GM11168 (cell line): ENCODE data around the gene IER5L.

Experiments
- in situ Hi-C: fragments of 300-500 bp; cut with MboI; formaldehyde crosslinking; loops from one replicate; pipeline ENCODE4 v1.12.0; 2022; ENCODE audit warnings: low sequenced_read_pairs; ENCODE audit not compliant: unreplicated experiment

Gene IER5L

DNA sequence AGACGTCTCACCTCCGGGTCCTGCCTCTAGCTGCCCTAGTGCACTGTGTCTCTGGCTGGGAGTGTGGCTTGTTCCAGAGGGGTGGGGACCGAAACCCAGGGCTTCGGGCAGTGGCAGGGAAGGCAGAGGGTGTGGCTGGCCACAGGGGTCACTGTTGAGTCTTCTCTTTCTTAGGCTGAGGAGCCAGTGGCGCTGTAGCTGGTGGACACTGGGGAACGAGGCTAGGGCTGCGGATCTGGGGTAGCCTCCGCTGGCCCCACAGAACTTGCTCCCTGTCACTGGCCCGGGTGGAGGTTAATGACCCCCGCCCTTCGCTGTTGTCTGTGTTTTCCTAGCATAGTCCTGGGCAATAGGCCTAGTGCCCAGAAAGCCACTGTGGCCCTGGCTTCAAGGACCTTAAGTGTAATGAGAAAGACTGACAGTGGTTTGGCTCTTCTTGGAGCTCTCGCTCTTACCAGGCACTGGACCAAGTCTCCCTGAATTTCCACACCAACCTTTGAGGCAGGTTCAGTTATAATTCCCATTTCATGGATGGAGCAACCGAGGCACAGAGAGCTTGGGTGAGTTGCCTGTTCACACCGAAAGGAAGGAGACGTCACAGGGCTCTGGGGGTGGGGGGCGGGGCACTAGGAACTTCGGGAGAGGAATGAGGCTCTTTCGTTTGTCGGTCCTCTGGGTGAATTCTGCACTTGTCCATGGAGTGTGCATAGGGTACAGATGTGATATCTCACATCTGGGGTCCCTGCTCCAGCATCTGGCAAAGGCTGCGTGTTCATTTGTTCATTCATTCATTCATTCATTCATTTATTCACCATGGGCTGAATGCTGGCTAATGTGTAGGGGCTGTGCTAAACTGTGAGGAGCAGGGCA lies 4.8 kb upstream of the IER5L start:
- in situ Hi-C loops, result no loop called here

DNA sequence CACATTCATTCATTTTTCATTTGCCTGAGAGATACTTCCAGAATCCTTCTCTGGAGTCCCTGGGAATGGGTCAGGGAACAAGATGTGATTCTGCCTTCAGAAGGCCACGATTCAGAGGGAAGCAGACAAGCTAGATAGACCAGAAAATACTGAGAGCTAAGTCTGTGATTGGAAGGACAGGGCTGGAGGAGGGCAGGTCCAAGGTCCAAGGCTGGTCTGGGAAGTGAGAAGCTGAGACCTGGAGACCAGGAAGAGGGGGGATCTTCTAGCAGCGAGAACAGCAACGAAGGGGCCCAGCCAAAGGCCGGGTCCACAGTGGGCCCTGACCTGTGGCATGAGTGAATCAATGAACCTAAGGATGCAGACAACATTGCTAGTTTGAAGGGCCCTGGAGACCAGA lies 4.1 kb upstream of the IER5L start:
- in situ Hi-C loops, result no loop called here

DNA sequence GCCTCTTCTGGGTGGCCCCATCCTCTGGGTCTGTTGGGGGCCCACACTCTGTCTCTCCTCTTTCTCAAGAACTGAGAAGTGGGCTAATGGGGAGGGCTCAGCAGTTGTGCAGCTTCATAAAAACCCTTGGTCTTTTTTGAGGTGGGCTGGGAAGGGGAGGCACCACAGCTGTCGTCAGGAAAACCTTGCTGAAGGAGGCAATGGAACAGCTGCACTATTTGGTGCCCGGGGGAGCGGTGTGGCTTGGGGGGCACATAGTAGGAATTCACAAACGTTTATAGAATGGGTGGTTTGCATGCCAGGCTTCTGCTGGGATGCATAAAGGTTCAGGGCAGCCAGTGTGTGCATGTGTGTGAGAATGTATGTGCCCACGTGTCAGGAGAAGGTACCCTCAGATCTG lies 3.2 kb upstream of the IER5L start:
- in situ Hi-C loops, result no loop called here

DNA sequence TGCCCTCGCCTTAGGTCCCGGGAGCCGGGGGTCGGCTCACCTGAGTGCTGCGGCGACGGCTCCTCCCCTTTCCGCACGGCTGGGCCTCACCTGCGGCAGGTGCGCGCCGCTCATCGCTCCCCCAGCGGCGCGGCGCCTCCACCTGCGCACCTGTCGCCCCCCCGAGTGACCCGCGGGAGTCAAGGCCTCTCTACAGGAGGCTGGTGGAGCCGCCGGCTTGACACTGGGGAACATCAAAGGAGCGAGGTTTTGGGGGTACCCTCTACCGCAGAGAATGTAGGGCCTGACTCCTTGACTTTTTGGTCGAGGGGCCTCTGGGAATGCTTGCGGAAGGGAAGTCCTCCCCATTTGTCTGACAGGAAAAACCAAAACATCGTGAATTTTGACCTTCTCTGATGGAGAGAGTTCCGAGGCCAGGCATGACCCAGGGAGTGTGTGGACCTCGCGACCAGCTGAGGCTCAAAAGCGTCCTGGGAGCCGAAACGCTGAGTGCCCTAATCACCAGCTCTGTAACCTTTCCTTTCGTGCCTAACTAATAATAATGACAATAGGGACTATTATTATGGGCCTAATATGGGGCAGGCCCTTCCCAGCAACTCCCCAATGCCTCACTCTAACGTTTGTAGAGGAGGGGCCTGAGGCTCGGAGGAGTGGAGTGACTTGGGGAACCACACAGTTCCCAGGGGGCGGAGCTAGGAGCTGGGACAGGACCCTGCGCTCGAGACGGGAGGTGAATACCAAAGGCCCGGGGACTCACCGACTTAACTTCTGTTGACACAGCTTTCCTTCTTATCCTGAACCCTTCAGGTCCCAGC lies 714 bp upstream of the IER5L start:
- in situ Hi-C loops, result loop anchor here (10.0 kb wide), 1 partner anchor 416 kb away; no protein-coding TSS in a partner anchor

DNA sequence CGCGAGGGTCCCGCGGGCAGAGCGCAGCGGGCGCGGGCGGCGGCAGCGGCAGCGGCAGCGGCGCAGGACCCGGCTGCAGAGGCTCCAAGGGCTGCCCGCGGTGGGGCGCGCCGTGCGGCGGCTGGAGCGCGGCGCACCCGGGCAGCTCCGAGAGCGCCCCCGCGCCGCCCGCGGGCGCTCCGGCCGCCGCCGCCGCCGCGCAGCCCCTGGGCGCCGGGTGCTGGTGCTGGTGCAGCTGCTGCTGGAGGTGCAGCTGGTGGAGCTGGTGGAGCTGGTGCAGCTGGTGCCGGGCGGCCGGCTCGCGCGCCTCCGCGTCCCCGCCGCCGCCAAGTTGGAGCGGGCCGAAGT lies 644 bp downstream of the IER5L start:
- in situ Hi-C loops, result loop anchor here (10.0 kb wide), 1 partner anchor 417 kb away; no protein-coding TSS in a partner anchor

DNA sequence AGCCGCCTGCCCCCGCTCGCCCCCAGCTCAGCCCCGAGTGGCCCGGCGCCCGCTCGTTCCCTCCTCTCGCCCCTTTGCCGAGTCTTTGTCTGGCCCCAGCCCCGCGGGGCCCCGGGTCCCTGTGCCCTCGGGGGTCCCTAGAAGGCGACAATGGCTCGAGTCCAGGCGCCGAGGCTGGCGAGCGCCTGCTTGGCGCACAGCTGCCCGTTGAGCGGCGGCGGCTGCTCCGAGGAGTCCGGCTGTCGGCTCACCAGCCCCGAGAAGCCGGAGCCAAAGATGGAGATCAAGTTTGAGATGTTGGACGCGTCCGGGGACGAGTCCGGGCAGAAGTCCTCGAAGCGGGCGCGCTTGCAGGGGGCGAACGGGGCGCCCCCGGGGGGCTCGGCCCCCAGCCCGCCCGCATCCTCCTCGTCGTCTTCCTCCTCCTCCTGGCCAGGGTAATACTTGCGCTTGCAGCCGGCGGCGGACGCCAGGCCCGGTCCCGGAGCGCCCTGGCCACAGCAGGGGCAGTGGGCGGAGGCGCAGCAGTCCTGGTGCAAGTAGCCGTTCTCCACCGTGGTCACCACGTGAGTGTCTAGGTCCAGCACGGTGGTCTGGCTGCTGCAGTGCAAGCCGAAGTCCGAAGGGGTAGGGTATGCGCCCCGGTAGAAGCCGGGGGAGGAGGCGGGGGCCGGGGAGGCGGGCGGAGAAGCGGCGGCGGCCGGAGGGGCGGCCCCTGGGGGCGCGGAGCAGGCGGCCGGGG lies 1.2 kb downstream of the IER5L start:
- in situ Hi-C loops, result loop anchor here (10.0 kb wide), 1 partner anchor 418 kb away; no protein-coding TSS in a partner anchor

DNA sequence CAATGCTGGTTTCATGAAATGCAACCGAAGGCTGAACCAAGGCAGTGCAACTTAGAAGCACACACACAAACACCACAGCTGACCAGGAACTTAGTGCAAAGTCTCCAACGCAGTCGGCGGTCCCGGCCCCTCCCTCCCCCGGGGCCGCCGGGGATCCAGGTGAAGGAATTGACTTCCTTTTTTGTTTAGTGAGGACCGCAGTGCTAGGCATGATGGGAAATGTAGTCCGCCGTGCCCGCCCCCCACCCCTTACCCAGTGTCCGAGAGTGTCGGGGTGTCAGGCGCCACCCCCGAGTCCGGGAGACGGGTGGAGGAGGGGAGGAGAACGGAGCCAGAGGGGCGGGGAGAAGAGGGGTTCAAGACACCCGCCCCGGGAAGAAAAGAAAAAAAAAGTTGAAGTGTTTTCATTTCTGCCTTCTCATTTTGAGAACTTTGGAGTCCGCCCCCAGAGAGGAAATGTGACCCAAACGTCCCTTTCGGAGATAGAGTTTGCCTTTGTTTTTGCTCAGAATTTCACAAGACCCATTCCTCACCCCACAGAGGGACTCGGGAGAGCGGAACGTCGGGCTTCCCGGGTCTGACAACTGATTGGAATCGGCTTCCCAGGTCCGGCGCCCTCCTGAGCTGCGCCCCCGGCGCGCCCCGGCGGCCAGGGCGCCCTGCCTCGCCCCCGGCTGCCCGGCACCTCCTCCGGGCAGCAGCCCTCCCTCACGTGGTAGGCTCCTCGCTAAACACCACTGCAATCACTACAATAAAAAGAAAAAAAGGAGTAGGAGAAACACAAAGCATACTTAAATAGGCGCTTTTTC lies 2.0 kb downstream of the IER5L start:
- in situ Hi-C loops, result loop anchor here (10.0 kb wide), 1 partner anchor 419 kb away; no protein-coding TSS in a partner anchor

DNA sequence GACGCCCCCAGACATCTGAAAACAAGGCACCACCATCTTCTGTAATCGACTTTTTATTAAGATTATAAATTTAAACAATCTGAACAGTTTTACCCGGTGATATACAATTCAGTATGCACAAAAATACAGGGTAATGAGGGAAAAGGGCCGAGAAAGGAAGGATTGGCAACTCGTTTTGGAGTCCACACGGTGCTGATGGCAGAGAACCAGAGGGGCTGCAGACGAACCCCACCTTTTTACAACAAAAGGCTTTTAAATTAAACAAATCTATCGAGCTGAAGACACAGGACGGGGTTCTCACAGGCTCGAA lies 2.6 kb downstream of the IER5L start:
- in situ Hi-C loops, result loop anchor here (10.0 kb wide), 1 partner anchor 419 kb away; no protein-coding TSS in a partner anchor

DNA sequence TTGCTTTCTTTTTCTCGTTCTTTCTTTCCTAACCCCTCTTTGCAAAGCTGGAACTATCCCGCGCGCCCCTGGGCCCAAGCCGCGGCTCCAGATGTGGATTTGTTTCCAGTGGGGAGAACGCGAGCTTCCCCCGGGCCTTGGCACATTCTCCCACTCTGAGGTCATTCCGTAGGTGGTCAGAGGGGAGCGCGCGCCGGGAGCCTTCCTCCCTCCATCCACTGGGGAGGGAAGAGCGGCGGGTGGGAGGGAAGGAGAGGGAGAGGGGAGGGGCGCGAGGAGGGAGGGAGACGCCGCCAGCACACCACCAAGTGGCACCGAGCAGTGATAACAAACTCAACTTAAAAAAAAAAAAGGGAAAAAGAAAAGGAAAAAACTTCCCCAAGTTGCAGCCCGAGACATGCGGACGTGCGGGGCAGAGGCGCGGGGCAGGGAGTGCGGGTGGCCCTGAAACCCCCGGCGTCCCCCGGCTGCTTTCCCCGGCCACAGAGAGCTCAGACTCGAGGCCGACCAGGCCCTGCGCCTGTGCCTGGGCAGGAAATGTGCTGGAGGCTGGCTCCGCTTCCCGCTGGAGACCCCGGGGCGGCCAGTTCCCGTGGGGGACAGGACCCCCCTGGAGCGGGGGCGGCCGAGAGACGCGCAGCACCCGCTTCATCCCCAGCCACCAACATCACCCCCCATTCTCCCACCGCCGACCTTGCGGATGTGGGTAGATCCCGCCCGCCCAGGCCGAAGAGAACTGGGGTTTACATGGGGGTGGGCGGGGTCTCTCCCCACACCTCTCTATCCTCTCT lies 3.1 kb downstream of the IER5L start:
- in situ Hi-C loops, result loop anchor here (10.0 kb wide), 1 partner anchor 420 kb away; no protein-coding TSS in a partner anchor

DNA sequence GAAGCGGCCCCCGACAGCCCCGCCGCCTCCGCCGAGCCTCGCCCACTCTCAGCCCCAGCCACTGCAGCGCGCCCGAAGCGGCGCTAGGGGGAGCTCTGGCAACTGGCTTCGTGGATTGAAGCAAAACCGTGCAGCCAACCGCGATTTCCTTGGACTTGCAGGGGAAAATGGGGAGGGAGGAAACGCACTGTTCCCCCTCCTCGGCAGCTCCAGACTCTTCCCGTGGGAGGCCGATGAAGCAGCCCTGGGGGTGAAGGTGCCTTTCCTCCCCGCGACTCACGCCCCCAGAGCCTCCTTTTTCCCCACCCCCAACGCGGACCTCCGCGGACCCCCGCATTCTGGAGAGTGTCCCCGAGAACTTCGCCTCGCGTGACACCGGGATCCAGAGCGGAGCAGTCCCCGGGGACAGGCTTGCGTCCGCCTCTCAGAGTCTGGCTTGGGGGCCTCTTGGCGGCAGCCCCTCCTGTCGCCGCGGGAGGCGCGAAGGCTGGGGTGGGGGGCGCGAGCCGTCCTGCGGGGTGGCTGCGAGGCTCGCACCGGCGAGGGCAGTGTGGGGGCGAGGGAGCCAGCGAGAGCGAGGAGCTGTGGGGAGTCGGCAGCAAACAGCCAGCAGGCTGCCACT lies 3.8 kb downstream of the IER5L start:
- in situ Hi-C loops, result loop anchor here (10.0 kb wide), 1 partner anchor 421 kb away; no protein-coding TSS in a partner anchor

DNA sequence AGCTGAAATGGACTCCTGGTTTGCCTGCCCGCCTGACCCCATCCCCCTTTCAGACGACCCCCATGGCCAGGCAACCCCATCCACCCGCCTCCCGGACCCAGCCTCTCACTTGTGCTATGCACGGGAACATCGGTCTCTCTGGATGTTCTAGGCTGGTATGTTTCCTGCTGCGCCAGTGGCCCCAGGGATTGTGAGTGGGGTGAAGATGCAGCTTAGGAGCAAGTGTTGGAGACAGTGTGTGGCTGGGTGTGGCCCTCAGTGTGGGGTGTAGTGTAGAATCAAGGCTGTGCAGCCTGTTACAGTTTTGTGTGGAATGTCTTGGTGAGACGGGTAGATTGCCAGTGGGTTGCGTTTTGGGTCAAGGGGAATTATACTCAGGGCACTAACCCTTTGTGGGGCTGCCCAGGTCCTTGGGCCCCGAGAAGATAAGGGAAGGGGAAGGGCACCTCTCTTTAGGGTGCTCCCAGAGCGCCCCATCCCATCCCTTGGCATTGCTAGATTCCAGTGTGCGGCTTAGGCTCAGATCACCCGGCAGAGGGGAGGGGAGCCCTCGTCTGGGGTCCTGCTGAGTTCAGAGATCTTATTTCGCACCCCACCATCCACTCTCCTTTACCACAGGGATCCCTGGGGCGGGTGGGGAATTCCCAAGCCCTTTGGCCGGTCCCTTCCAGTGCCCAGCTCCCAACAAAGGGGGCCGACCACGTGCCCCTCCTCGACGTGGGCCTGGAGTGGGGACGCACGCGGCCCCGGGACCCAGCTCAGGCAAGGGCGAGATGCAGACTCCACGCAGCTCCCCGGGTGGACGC lies 4.6 kb downstream of the IER5L start:
- in situ Hi-C loops, result loop anchor here (10.0 kb wide), 1 partner anchor 421 kb away; no protein-coding TSS in a partner anchor

DNA sequence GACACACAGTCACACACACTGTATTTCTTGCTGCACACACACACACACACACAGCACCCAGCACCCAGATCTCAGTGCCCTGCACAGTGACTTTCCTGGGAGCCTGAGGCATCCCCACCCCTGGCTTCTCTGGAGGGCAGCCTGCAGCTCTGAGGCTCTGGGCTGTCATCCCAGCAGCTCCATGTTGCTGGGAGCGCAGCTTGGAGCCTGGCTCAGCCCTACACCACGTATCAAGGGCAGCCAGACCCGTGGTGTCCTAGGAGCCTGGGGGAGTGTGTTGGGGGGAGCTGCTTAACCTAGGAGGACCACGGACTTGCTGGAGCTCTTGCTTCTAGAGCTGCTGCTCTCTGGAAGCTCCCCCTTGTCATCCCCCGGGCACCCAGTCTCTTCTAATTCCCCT lies 5.2 kb downstream of the IER5L start:
- in situ Hi-C loops, result loop anchor here (10.0 kb wide), 1 partner anchor 422 kb away; no protein-coding TSS in a partner anchor

DNA sequence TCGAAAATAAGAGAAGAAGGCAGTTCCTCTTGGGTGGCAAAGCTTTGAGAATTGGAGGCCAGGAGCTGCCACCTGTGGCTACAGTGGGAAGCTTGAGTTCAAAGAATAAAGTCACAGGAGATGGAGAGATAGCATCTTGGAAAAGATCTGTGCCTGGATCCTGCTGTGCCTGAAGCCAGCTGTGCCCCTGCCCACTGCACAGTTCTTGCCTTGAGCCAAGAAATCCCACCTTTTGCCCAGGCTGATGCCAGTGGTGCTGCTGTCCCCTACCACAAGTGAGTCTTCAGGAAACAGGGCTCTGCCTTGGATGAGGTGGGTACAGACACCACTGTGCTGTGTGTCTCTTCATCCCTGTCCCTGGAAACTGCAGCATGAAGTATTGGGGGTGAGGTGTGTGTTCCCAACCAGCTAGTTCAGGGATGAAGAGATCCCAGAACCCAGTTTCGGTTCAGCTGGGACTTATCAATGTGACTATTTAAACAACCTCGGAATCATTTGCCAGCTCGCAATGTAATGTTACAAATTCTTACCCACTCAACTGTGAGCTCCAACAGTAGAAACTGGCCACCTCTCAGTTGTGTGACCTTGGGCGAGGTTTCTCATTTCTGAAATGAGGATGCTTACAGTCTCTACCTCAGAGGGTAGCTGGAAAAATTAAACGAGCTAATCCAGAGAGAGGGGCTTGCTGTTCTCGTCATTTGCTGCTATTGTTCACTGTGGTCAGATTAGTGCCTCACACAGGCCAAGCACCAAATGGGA lies 5.9 kb downstream of the IER5L start:
- in situ Hi-C loops, result loop anchor here (10.0 kb wide), 1 partner anchor 423 kb away; no protein-coding TSS in a partner anchor

DNA sequence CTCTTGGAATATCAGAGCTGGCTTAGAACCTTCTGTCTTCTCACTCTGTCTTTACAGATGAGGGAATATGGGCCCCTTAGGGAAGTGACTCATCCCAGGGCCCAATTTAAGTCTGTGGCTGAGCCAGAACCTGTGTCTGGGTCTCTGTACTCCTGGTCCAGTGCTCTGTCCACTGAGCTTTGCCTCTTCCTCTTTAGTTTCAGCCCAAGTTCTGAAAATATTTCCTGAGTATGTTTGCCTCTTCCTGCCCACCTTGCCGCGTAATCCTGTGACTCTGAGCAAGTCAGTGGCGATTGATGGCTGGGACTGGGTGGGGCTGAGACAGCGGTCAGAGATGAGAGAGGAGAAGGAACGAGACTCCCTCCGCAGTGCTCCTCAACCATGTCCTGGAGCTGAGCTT lies 7.8 kb downstream of the IER5L start:
- in situ Hi-C loops, result loop anchor here (10.0 kb wide), 1 partner anchor 425 kb away; no protein-coding TSS in a partner anchor

DNA sequence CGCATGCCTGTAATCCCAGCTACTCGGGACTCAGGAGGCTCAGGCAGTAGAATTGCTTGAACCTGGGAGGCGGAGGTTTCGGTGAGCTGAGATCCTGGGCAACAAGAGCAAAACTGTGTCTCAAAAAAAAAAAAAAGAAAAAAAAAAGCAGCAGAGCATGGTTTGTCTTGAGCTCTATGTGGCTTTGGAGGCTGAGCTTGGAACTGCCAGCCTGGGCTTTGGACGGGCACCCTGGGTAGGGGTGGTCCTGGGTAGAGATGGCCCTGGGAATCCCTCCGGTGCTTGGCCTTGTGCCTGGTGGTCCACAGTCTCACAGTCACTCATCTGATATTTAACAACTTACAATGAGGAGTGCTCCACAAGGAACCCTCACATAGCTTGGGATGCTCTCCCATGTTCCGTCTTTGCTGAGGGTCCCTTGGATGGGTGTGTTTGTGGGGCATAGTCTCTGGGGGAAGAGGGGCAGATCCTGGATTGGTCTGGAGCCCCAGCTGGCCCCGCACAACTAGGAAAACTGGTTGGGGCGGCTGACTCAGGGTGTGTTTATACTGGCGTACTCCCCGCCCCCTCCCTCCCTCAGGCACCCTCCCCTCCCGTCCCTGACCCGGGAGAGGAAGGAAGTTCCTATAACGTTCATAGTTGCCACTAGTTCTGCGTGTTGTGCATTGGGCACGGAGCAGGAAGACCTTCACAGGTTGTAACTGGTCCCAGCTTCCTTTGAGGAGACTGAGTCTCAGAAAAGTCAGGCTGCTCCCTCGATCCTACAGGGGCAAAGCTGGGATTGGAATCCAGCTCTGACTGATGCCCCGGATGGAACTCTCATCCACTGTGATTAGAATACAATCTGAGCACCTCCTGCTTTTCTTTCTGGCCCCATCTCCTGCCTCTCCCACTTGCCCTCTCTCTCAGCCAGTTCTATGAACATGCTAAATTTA lies 11.2 kb downstream of the IER5L start:
- in situ Hi-C loops, result loop anchor here (10.0 kb wide), 1 partner anchor 448 kb away; no protein-coding TSS in a partner anchor
